Epithelial cell of proximal tubule (primary cell): Measurements from ENCODE around the gene DOCK8. TPM values are rescaled to one million over a fixed set of nuclear protein-coding genes. Genes with fewer than 3 reads are reported as not detected.
"Not testable (repeated sequence)": the region's sequence is repeated elsewhere in the genome, so short reads cannot be mapped to it uniquely, and the experiment has no call there.

Experiments used
- DNase-seq: peaks from one replicate; pipeline ENCODE4 v3.0.0-alpha.2; 2011; ENCODE audit warnings: low read depth
- H3K4me3 ChIP-seq: 2 replicates; pipeline ENCODE4 v1.5.1; 2011; ENCODE audit warnings: low read depth, mild to moderate bottlenecking, low read length
- total RNA-seq: library from RNA; depleted of rRNA; stranded (reverse); fragments of >200 nt; gene quantifications from 2 replicates; pipeline ENCODE4 v1.2.3, GENCODE V29; 2015
- TF ChIP-seq, protein P1 (sequence below): conservative IDR thresholded peaks from 2 replicates; pipeline ENCODE4 v1.5.1; 2012; ENCODE audit warnings: low read depth, mild to moderate bottlenecking, low read length

DOCK8 gene
- total RNA-seq, 1 donor from 2014 or later, result 0.92 TPM

DNA sequence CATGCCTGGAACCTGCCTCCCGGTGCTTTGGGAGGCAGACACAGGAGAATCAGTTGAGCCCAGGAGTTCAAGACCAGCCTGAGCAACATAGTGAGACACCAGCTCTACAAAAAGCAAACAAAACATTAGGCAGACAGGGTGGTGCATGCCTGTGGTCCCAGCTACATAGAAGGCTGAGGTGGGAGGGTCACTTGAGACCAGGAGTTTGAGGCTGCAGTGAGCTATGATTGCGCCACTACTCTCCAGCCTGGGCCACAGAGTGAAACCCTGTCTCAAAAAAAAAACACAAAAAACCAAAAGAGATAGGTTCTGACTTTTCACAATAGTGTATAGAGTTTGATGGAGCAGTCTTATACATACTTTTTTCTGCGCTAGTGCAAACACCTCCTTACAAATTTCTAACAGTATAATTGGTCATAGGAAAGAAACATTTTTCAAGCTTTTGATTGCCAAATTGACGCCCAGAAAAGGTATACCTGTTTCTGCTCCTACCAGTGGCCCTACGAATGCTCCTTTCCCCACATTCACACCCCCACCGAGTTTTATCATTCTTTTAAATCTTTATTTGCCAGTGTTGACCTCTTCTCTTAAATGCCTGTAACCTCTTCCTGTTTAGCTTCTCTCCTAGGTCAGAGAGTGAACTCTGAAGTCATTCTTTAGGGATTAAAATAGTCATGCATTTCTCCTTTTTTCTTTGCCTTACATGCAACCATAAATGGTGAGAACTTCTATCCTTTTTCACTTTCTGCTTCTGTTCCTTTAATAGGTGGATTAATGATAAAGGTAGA is 7.5 kb downstream of the DOCK8 start:
- no peak for DNase-seq
- TF ChIP-seq, protein P1, sequence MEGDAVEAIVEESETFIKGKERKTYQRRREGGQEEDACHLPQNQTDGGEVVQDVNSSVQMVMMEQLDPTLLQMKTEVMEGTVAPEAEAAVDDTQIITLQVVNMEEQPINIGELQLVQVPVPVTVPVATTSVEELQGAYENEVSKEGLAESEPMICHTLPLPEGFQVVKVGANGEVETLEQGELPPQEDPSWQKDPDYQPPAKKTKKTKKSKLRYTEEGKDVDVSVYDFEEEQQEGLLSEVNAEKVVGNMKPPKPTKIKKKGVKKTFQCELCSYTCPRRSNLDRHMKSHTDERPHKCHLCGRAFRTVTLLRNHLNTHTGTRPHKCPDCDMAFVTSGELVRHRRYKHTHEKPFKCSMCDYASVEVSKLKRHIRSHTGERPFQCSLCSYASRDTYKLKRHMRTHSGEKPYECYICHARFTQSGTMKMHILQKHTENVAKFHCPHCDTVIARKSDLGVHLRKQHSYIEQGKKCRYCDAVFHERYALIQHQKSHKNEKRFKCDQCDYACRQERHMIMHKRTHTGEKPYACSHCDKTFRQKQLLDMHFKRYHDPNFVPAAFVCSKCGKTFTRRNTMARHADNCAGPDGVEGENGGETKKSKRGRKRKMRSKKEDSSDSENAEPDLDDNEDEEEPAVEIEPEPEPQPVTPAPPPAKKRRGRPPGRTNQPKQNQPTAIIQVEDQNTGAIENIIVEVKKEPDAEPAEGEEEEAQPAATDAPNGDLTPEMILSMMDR, result no peak
- H3K4me3 ChIP-seq, result no peak overlapping the region

DNA sequence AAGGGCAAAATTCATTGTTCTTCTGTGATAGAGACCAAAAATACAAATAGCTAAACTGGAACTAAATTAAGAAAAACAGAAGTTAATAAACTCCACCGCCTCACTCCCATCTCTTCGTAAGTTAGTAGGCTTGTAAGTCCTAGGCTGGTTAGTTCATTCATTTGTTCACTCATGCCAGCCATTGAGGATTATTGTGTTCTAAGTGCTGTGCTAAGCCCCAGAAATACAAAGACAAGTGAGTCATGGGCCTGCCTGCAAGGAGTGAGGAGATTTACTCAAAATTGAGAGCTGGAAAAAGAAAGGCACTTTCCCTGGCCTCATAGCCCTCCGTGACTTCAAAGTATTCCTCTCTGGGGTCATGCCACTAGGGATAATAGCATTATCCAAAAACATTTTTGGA is 8.5 kb downstream of the DOCK8 start:
- DNase-seq, result no peak
- H3K4me3 ChIP-seq, result no peak overlapping the region
- TF ChIP-seq, protein P1, result no peak

DNA sequence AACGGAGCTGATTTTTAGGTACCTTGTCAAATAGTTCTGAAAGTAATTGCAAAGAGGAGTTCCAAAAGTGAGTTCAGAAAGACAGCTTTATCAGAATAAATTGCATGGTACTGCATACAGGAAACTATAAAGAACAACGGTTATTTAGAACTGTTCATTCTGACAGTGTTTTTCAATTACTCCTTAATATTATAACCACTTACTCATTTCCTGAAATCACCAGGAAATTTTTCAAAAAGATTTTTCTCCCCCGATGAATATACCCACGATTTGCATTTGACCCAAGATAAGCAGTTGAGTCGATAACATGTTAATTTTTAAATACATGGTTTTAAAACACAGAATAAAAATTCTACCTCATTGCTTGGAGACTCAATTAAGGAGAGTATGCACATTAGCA is 9.4 kb downstream of the DOCK8 start:
- DNase-seq, result no peak
- TF ChIP-seq, protein P1, result no peak
- no peak overlapping the region for H3K4me3 ChIP-seq

DNA sequence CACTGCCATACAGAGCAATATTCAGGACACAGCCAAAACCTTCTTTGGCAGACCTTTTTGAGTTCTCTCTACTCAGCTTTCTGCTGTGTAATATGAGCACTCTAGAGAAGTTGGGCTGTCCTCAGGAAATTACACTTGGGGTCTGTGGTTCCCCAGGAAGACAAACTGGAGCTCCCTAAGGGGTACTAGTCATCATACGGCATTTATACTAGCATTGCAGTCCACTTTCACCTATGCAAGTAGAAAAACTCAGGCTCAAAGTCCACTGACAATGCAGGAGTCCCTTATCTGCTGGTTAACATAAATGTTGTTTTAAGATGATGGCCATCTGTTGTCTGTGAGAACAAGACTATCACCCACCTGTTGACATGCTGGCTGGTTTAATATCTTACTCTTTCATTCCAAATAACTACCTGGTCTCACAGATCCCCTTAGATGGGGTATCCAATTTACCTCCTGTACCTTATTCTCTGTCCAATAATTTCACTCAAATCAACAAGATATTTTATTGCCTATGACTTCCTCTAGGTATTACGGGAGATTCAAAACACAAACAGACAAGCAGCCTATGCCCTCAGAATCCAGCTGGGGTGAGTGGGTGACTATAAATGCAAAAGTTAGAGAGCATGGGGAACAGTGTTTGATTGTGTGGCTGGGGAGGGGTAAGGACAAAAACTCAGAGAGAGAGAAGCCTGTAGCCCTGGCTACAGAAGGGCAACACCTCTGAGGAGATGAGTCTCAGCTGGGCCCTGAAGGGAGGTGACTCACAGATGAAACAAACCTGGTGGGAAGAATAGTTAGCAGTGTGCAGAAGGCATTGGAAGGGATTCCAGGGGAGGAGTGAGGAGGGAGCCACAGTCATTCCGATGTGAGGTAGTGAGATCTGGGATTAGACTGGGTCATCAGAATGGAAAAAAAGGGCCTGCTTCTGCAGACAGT is 10.2 kb downstream of the DOCK8 start:
- H3K4me3 ChIP-seq, result no peak overlapping the region
- DNase-seq, result no peak
- TF ChIP-seq, protein P1, result no peak

DNA sequence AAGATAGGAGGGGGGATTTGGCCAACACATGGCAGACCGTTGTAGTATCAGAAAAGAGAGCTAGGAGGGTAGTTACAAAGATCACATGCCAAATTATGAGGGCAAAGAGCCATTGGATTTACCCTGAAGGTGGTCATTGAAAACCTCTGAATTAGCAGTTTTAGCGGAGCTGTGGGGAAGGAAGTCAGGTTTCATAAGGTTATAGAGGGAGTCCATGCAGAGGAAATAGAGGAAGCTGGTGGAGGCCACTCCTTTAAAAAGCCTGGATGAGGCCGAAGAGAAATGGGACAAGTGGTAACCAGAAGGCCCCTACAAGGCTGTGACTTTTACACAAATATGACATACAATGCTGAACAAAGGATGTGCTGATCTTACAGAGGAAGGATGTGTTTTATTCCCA is 13.2 kb downstream of the DOCK8 start:
- TF ChIP-seq, protein P1, result no peak
- H3K4me3 ChIP-seq, result no peak overlapping the region
- DNase-seq, result no peak

DNA sequence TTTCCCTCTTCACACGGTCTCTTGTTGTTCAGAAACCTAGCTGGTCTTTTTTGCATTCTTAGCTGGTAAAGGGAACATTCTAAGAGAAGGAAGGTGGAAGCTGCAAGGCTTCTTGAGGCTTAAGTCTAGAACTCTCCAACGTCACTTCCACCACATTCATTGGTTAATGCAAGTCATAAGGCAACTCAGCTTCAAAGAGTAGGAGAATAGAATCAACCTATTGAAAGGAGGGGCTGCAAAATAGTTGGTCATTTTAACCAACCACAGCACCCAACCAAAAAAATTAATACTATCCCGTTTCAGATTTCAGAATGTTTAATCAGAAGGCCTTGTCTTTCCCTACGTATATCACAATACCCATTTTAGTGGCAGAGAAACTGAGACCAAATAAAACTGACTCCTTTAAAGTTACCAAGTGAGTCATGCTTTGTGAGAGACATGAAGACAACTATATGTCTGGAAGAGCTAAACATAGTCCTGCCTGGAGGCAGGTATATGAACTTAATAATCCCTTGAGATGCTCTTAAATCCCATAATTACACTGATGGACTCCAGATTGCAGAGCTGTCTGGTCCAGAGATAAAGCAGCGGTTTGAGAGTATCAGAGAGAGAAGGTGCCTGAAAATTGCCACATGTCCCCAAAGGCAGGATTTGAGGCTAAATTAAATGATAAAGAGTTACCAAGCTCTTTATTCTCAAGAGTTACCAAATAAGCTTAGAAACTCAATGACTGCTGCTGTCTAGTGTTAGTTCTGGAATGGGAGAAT is 14.4 kb downstream of the DOCK8 start:
- TF ChIP-seq, protein P1, result no peak
- no peak for DNase-seq
- H3K4me3 ChIP-seq, result no peak overlapping the region

DNA sequence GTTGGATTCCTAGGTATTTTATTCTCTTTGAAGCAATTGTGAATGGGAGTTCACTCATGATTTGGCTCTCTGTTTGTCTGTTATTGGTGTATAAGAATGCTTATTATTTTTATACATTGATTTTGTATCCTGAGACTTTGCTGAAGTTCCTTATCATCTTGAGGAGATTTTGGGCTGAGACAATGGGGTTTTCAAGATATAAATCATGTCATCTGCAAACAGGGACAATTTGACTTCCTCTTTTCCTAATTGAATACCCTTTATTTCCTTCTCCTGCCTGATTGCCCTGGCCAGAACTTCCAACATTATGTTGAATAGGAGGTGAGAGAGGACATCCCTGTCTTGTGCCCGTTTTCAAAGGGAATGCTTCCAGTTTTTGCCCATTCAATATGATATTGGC is 17.0 kb downstream of the DOCK8 start:
- not testable (repeated sequence) for DNase-seq, H3K4me3 ChIP-seq

DNA sequence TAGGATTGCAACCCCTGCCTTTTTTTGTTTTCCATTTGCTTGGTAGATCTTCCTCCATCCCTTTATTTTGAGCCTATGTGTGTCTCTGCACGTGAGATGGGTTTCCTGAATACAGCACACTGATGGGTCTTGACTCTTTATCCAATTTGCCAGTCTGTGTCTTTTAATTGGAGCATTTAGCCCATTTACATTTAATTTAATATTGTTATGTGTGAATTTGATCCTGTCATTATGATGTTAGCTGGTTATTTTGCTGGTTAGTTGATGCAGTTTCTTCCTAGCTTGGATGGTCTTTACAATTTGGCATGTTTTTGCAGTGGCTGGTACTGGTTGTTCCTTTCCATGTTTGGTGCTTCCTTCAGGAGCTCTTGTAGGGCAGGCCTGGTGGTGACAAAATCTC is 19.0 kb downstream of the DOCK8 start:
- DNase-seq, H3K4me3 ChIP-seq: not testable (repeated sequence)
